GM12891 (cell line): ENCODE results near the gene CYP51A1.

ENCODE experiments used
- POLR2A ChIP-seq: IDR thresholded peaks from 2 replicates; pipeline ENCODE4 v1.6.1; 2011; ENCODE audit warnings: low read depth, low read length, control low read depth
- POLR2AphosphoS5 ChIP-seq: IDR thresholded peaks from 2 replicates; pipeline ENCODE4 v1.6.1; 2011; ENCODE audit warnings: low read depth, low read length, control low read depth
- POU2F2 ChIP-seq: IDR thresholded peaks from 2 replicates; pipeline ENCODE4 v1.6.1; 2011; ENCODE audit warnings: low read depth, mild to moderate bottlenecking, control low read depth, low read length, moderate library complexity
- SPI1 ChIP-seq: IDR thresholded peaks from 2 replicates; pipeline ENCODE4 v1.6.1; 2011; ENCODE audit warnings: low read depth, low read length, control low read depth
- TAF1 ChIP-seq: IDR thresholded peaks from 2 replicates; pipeline ENCODE4 v1.6.1; 2011; ENCODE audit warnings: low read depth, low read length, control low read depth

DNA sequence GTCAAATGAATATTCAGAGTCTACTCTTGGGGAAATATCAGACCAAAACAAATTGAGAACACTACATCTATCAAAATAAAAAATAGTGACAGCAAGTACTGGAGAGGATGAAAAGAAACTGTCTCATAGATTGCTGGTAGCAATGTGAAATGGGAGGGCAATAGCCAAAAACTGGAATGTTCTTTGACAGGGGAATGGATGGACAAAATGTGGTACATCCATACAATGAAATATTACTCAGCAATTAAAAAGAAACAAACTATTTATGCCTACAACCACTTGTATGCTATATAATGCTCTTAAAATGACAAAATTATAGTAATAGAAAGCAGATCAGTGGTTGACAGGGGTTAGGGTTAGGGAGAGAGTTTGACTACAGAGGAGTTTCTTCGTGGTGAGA lies 46.0 kb downstream of the CYP51A1 start:
- TF ChIP-seq POLR2A, result no peak
- no peak for TF ChIP-seq POLR2AphosphoS5
- TF ChIP-seq POU2F2, result no peak
- no peak for TF ChIP-seq TAF1
- TF ChIP-seq SPI1, result no peak
